ENCODE measurements around the gene PROX2. TPM values are rescaled to one million over a fixed set of nuclear protein-coding genes. Genes with fewer than 3 reads are reported as not detected.
A peak's percentile ranks its signal among the peaks of the same experiment; 100 is the strongest.

The PROX2 gene
- total and polyA plus RNA-seq, 9 of the 15 experiments (the other 6 are each of a cell fraction or from before 2014, with no cell fraction given): not detected

DNA sequence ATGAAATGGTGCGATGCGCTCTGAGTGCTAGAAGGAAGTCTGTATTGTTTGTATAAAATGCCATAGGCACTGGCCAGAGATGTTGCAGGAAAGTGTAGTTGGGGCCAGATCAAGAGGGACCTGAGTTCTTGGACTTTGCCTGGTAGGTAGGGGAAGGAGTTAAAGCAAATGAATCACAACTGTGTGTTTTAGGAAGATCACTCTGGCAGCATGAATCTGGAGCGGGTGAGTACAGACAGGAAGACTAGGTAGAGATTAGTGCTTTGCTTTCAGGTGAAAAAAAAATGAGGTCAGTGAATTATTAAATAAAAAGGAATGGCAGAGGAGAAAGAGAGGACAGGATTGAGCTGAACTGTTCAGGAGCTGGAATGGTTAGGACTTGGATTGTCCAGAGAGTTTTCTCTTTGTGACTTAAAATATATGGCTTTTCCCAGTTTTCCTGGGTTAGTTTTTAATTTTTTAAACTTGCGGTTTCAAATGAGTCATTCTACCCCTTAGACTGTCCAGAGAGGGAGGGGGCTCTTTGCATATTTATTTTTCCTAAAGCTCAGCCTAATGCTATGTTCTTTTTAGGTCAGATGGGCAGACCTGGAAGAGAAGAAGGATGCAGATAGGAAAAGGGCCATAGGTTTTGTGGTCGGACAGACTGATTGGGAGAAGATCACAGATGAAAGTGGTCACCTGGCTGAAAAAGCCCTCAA lies 41.1 kb downstream of the PROX2 start:
- H3K27me3 ChIP-seq (ENCODE audit: control insufficient read depth in 2 of 2, insufficient read depth in 2 of 2, low read length in 2 of 2): no peaks in the 10 kb centered on the region
- H3K9me1 ChIP-seq (ENCODE audit: control insufficient read depth, insufficient read depth, low read length): no peaks in the 10 kb centered on the region
- H3K9me3 ChIP-seq (replicated peaks; ENCODE audit: control insufficient read depth, insufficient read depth, low read depth, low read length): no peaks in the 10 kb centered on the region
- H4K20me1 ChIP-seq (replicated peaks; ENCODE audit: control insufficient read depth, insufficient read depth, low read length): no peaks in the 10 kb centered on the region
- H3K36me3 ChIP-seq (ENCODE audit: control insufficient read depth, insufficient read depth, low read length): peaks cover 42% of the 10 kb centered on the region; the same call in 2 of the 3 replicates
- FAIRE-seq (no peak), ATAC-seq (no peak), DNase-seq (ENCODE audit: extremely low read depth in 1 of 4, low spot score in 3 of 4) (no peak)
- no peak overlapping the region for H3K9ac ChIP-seq (ENCODE audit: insufficient read depth in 1 of 2, low read depth in 2 of 2, low read length in 2 of 2)
- no peak overlapping the region for H3K4me3 ChIP-seq
- CTCF ChIA-PET (ENCODE audit: low intra/inter-chr PET ratio): no interaction called here
- no peak overlapping the region for H2AFZ ChIP-seq (ENCODE audit: low read depth, low read length)
- no peaks in the 10 kb centered on the region for H3K4me1 ChIP-seq (replicated peaks in 1 of 2; ENCODE audit: control insufficient read depth in 2 of 2, insufficient read depth in 2 of 2, low read length in 2 of 2)
- TSS peak; percentile 18 for BruUV-seq (replicated peaks)
- WGBS (ENCODE audit: insufficient coverage, low coverage, missing lambda C conversion rate): 91% methylated on average over 5 of the region's 5 CpGs
- H3K4me2 ChIP-seq (ENCODE audit: insufficient read depth, low read length): no peak overlapping the region
- POLR2A ChIA-PET: no interaction called here
- intact Hi-C loops (cut with micrococcal nuclease) (no loop called here), in situ Hi-C loops (cut with MboI) (no loop called here)
- no peaks in the 10 kb centered on the region for H3K79me2 ChIP-seq (ENCODE audit: control insufficient read depth, insufficient read depth, low read length)
- H3K27ac ChIP-seq (ENCODE audit: extremely low read depth, low read depth, low read length): no peak overlapping the region
- TF ChIP-seq ZNF217 (CRISPR knock-in tag; IDR thresholded peaks at IDR 0.05) (no peak), ZNF212 (CRISPR knock-in tag; IDR thresholded peaks at IDR 0.05) (no peak), POLR2G (IDR thresholded peaks at IDR 0.05; ENCODE audit: low read depth, low read length) (no peak), BDP1 (IDR thresholded peaks at IDR 0.05; ENCODE audit: insufficient read depth, insufficient read length) (no peak), MYBL2 (IDR thresholded peaks at IDR 0.05; ENCODE audit: low read depth) (no peak), MYBL2 (CRISPR knock-in tag; IDR thresholded peaks at IDR 0.05; ENCODE audit: borderline replicate concordance) (no peak), TCF7L2 (IDR thresholded peaks at IDR 0.05; ENCODE audit: low read depth, low read length) (no peak), ZNF778 (CRISPR knock-in tag; IDR thresholded peaks at IDR 0.05) (no peak), TOE1 (IDR thresholded peaks at IDR 0.05; ENCODE audit: borderline replicate concordance) (no peak), TOE1 (CRISPR knock-in tag; IDR thresholded peaks at IDR 0.05; ENCODE audit: borderline replicate concordance, low read depth) (no peak), FOSL1 (tag; conservative IDR thresholded peaks at IDR 0.05) (no peak), ZNF280A (IDR thresholded peaks at IDR 0.05; ENCODE audit: low read depth, partially characterized antibody) (no peak), TAF9B (IDR thresholded peaks at IDR 0.05; ENCODE audit: partially characterized antibody) (no peak), GTF2F1 (IDR thresholded peaks at IDR 0.05; ENCODE audit: low read depth, low read length) (no peak), ZNF124 (CRISPR knock-in tag; IDR thresholded peaks at IDR 0.05) (no peak), PREB (CRISPR knock-in tag; IDR thresholded peaks at IDR 0.05) (no peak), NFYB (IDR thresholded peaks at IDR 0.05; ENCODE audit: extremely low read depth, insufficient read length) (no peak)
- TF ChIP-seq, protein P1, sequence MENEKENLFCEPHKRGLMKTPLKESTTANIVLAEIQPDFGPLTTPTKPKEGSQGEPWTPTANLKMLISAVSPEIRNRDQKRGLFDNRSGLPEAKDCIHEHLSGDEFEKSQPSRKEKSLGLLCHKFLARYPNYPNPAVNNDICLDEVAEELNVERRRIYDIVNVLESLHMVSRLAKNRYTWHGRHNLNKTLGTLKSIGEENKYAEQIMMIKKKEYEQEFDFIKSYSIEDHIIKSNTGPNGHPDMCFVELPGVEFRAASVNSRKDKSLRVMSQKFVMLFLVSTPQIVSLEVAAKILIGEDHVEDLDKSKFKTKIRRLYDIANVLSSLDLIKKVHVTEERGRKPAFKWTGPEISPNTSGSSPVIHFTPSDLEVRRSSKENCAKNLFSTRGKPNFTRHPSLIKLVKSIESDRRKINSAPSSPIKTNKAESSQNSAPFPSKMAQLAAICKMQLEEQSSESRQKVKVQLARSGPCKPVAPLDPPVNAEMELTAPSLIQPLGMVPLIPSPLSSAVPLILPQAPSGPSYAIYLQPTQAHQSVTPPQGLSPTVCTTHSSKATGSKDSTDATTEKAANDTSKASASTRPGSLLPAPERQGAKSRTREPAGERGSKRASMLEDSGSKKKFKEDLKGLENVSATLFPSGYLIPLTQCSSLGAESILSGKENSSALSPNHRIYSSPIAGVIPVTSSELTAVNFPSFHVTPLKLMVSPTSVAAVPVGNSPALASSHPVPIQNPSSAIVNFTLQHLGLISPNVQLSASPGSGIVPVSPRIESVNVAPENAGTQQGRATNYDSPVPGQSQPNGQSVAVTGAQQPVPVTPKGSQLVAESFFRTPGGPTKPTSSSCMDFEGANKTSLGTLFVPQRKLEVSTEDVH (IDR thresholded peaks at IDR 0.05; ENCODE audit: low read depth, partially characterized antibody): no peak
